Measurements from ENCODE around the gene ATP2A3. TPM values are rescaled to one million over a fixed set of nuclear protein-coding genes. Genes with fewer than 3 reads are reported as not detected.

ATP2A3 gene
- total and polyA plus RNA-seq, 2 donors (not counting 3 experiments of a cell fraction or from before 2014, with no cell fraction given), result 0.37 to 0.55 TPM

GRCh38 chr17:3954086-3954485 lies 10.2 kb downstream of the ATP2A3 start:
- Histone ChIP-seq H3K36me3 (ENCODE audit: control insufficient read depth in 2 of 2, extremely low read depth in 1 of 2, insufficient read depth in 2 of 2, low read length in 2 of 2) (no peaks in the 10 kb centered on the region), H3K27ac (ENCODE audit: insufficient read depth, low read depth, low read length) (no peak overlapping the region), H3K9me3 (replicated peaks; ENCODE audit: control insufficient read depth, insufficient read depth, low read length) (no peaks in the 10 kb centered on the region), H3K9ac (replicated peaks; ENCODE audit: extremely low read depth, insufficient read depth, low read length) (no peak overlapping the region), H3K4me1 (ENCODE audit: control insufficient read depth, extremely low read depth, insufficient read depth, low read length) (no peaks in the 10 kb centered on the region), H4K20me1 (replicated peaks; ENCODE audit: control insufficient read depth, extremely low read depth, insufficient read depth, low read length) (no peaks in the 10 kb centered on the region), H3K27me3 (ENCODE audit: control insufficient read depth in 2 of 2, insufficient read depth in 2 of 2, low read length in 2 of 2) (no peaks in the 10 kb centered on the region), H2AFZ (ENCODE audit: low read depth, low read length) (no peak overlapping the region), H3K9me1 (replicated peaks; ENCODE audit: control insufficient read depth, extremely low read depth, insufficient read depth, low read length) (no peaks in the 10 kb centered on the region), H3K4me3 (replicated peaks in 1 of 3; ENCODE audit: insufficient read depth in 1 of 3, low read depth in 1 of 3, low read length in 3 of 3) (no peak overlapping the region), H3K4me2 (ENCODE audit: insufficient read depth, low read length) (no peak overlapping the region), H3K79me2 (ENCODE audit: control insufficient read depth, insufficient read depth, low read length) (no peaks in the 10 kb centered on the region)
- FAIRE-seq (no peak), DNase-seq (ENCODE audit: low read depth, low spot score) (no peak)
- dilution Hi-C loops (cut with MboI; ENCODE audit: extremely low pct_ligation_motif_present, low sequenced_read_pairs), result no loop called here
- ChIA-PET POLR2A (interaction anchor here (0.6 kb wide), 1 partner anchor 26 kb away, joined by 7 read pairs; no protein-coding TSS in a partner anchor), CTCF (no interaction called here)
- BruUV-seq (replicated peaks), result no TSS peak
- TF ChIP-seq POLR2AphosphoS5 (IDR thresholded peaks at IDR 0.05; ENCODE audit: insufficient read depth, low read depth, low read length) (no peak), GATA2 (IDR thresholded peaks at IDR 0.05; ENCODE audit: insufficient read depth, insufficient read length, low read depth, low read length) (no peak), MYC (IDR thresholded peaks at IDR 0.05; ENCODE audit: low read depth, low read length) (no peak), POLR2A (IDR thresholded peaks at IDR 0.05; ENCODE audit: low read depth, low read length) (no peak), JUN (IDR thresholded peaks at IDR 0.05; ENCODE audit: borderline replicate concordance, insufficient read depth, insufficient read length, low read depth) (no peak), EZH2 (IDR thresholded peaks at IDR 0.05; ENCODE audit: borderline replicate concordance, low read depth, low read length, severe bottlenecking) (no peak), FOS (IDR thresholded peaks at IDR 0.05; ENCODE audit: borderline replicate concordance, insufficient read depth, low read length) (no peak)
- TF ChIP-seq, protein P1, sequence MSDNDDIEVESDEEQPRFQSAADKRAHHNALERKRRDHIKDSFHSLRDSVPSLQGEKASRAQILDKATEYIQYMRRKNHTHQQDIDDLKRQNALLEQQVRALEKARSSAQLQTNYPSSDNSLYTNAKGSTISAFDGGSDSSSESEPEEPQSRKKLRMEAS (IDR thresholded peaks at IDR 0.05; ENCODE audit: insufficient read depth, insufficient read length), result no peak
- TF ChIP-seq, protein P2, sequence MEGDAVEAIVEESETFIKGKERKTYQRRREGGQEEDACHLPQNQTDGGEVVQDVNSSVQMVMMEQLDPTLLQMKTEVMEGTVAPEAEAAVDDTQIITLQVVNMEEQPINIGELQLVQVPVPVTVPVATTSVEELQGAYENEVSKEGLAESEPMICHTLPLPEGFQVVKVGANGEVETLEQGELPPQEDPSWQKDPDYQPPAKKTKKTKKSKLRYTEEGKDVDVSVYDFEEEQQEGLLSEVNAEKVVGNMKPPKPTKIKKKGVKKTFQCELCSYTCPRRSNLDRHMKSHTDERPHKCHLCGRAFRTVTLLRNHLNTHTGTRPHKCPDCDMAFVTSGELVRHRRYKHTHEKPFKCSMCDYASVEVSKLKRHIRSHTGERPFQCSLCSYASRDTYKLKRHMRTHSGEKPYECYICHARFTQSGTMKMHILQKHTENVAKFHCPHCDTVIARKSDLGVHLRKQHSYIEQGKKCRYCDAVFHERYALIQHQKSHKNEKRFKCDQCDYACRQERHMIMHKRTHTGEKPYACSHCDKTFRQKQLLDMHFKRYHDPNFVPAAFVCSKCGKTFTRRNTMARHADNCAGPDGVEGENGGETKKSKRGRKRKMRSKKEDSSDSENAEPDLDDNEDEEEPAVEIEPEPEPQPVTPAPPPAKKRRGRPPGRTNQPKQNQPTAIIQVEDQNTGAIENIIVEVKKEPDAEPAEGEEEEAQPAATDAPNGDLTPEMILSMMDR (IDR thresholded peaks at IDR 0.05; ENCODE audit: extremely low read depth in 1 of 2, insufficient read depth in 1 of 2, low read depth in 1 of 2, low read length in 2 of 2), result no peak
- intact Hi-C loops (cut with micrococcal nuclease), result no loop called here
